HCT116 (cell line): ENCODE data around the gene ZNF793. TPM values are rescaled to one million over a fixed set of nuclear protein-coding genes. Genes with fewer than 3 reads are reported as not detected.

Experiments
- ATAC-seq: fragments of 200-7000 bp; cut with Tn5 transposase; 2 replicates; pipeline ENCODE4 v1.9.1; 2020; ENCODE audit warnings: mild to moderate bottlenecking, moderate library complexity
- BruUV-seq: library from RNA; stranded (reverse); fragments of 400-500 nt; replicated peaks from 2 replicates; lab custom pipeline; 2021; lab: Mats Ljungman, UMichigan
- CTCF ChIA-PET: fragments of 300-600 bp; sonication (Branson Sonifier 250); formaldehyde crosslinking; loops from one replicate; lab custom pipeline; 2021; ENCODE audit warnings: antibody characterized with exemption; lab: Charles Lee
- POLR2A ChIA-PET: fragments of 300-600, 350-600 bp; sonication (Branson Sonifier 250); formaldehyde crosslinking; loops from one replicate; lab custom pipeline; 2021; ENCODE audit warnings: antibody characterized with exemption; lab: Charles Lee
- RAD21 ChIA-PET, 2 experiments: fragments of 300-600 bp; sonication (Branson Sonifier 250); formaldehyde crosslinking; loops; one replicate each; lab custom pipeline; 2023; ENCODE audit warnings: low total read pairs in 2 of 2; ENCODE audit not compliant: uncharacterized antibody in 2 of 2, unreplicated experiment in 2 of 2, low non-redundant PET in 1 of 2; lab: Charles Lee
- DNase-seq: peaks from one replicate; pipeline ENCODE4 v3.0.0-alpha.2; 2010; ENCODE audit warnings: low read depth, low spot score
- H2AFZ ChIP-seq: fragments of 200-600 bp; shearing (Covaris generic), sonication (generic); 2 replicates; pipeline ENCODE4 v1.6.1; 2017; ENCODE audit warnings: low read depth, mixed run types, mixed read lengths, antibody characterized with exemption, low read length; ENCODE audit not compliant: poor library complexity, severe bottlenecking
- H3K27ac ChIP-seq: 2 replicates; pipeline ENCODE4 v1.5.1; 2012; ENCODE audit warnings: low read depth, low read length
- H3K27me3 ChIP-seq: fragments of 200-600 bp; sonication (generic); 2 replicates; pipeline ENCODE4 v1.6.1; 2016; ENCODE audit warnings: mixed run types, low read length, mixed read lengths; ENCODE audit not compliant: insufficient read depth
- H3K36me3 ChIP-seq, 2 experiments: fragments of 200-500 bp in 1 of 2; fragments of 200-600 bp in 1 of 2; sonication (Bioruptor generic) in 1 of 2; sonication (generic) in 1 of 2; 2 replicates each; pipeline versions ENCODE4 v1.5.1 to v1.6.1; 2014 to 2016; ENCODE audit warnings: low read length in 2 of 2, inconsistent platforms in 1 of 2, mixed read lengths in 1 of 2, mixed run types in 1 of 2; ENCODE audit not compliant: insufficient read depth in 2 of 2, control insufficient read depth in 1 of 2
- H3K4me1 ChIP-seq, 2 experiments: fragments of 200-600 bp in 1 of 2; sonication (generic) in 1 of 2; 2 replicates each; pipeline versions ENCODE4 v1.5.1 to v1.6.1; 2012 to 2017; ENCODE audit warnings: low read length in 2 of 2, inconsistent platforms in 1 of 2, mild to moderate bottlenecking in 1 of 2, mixed read lengths in 1 of 2, mixed run types in 1 of 2, moderate library complexity in 1 of 2; ENCODE audit not compliant: insufficient read depth in 2 of 2, control insufficient read depth in 1 of 2
- H3K4me2 ChIP-seq: fragments of 200-600 bp; sonication (generic); 2 replicates; pipeline ENCODE4 v1.6.1; 2017; ENCODE audit warnings: mixed run types, low read length, mixed read lengths
- H3K4me3 ChIP-seq, 2 experiments: fragments of 200-600 bp in 1 of 2; sonication (generic) in 1 of 2; replicated peaks in 1 of 2; 2 replicates each; pipeline ENCODE4 v1.5.1; 2011 to 2016; ENCODE audit warnings: low read length in 2 of 2, control low read depth in 1 of 2, low read depth in 1 of 2, mild to moderate bottlenecking in 1 of 2, mixed read lengths in 1 of 2, mixed run types in 1 of 2
- H3K79me2 ChIP-seq: fragments of 200-600 bp; sonication (generic); 2 replicates; pipeline ENCODE4 v1.6.1; 2017; ENCODE audit warnings: mild to moderate bottlenecking, mixed run types, low read length, moderate library complexity, mixed read lengths; ENCODE audit not compliant: insufficient read depth
- H3K9ac ChIP-seq: fragments of 200-600 bp; sonication (generic); 2 replicates; pipeline ENCODE4 v1.6.1; 2016; ENCODE audit warnings: low read length, mixed read lengths
- H3K9me2 ChIP-seq: fragments of 200-600 bp; sonication (generic), shearing (Covaris generic); 2 replicates; pipeline ENCODE4 v1.6.1; 2017; ENCODE audit warnings: mixed run types, mild to moderate bottlenecking, moderate library complexity; ENCODE audit not compliant: insufficient read depth
- H3K9me3 ChIP-seq, 2 experiments: fragments of 200-500 bp in 1 of 2; fragments of 200-600 bp in 1 of 2; sonication (Bioruptor generic) in 1 of 2; sonication (generic) in 1 of 2; 2 replicates each; pipeline ENCODE4 v1.6.1; 2014 to 2017; ENCODE audit warnings: low read length in 2 of 2, mixed read lengths in 2 of 2, inconsistent platforms in 1 of 2, low read depth in 1 of 2, mild to moderate bottlenecking in 1 of 2, mixed run types in 1 of 2, moderate library complexity in 1 of 2; ENCODE audit not compliant: control insufficient read depth in 1 of 2, insufficient read depth in 1 of 2
- H4K20me1 ChIP-seq: fragments of 200-600 bp; sonication (generic), shearing (Covaris generic); 2 replicates; pipeline ENCODE4 v1.6.1; 2017; ENCODE audit warnings: mixed run types, mild to moderate bottlenecking, moderate library complexity; ENCODE audit not compliant: insufficient read depth
- CBX3 ChIP-seq: IDR thresholded peaks from 2 replicates; pipeline ENCODE4 v1.6.1; 2012; ENCODE audit warnings: low read depth
- CEBPB ChIP-seq: IDR thresholded peaks from 2 replicates; pipeline ENCODE4 v1.6.1; 2012; ENCODE audit warnings: low read depth
- CTCF ChIP-seq, 3 experiments: fragments of 200-600 bp in 1 of 3; sonication (generic) in 1 of 3; IDR thresholded peaks in 2 of 3; conservative IDR thresholded peaks in 1 of 3; 2 replicates each; pipeline ENCODE4 v1.5.1; 2012 to 2017; ENCODE audit warnings: low read depth in 2 of 3, low read length in 2 of 3, antibody characterized with exemption in 1 of 3, borderline replicate concordance in 1 of 3, control low read depth in 1 of 3, mild to moderate bottlenecking in 1 of 3, mixed read lengths in 1 of 3, mixed run types in 1 of 3, moderate library complexity in 1 of 3; ENCODE audit not compliant: insufficient read depth in 1 of 3
- EGR1 ChIP-seq: IDR thresholded peaks from 2 replicates; pipeline ENCODE4 v1.6.1; 2012; ENCODE audit warnings: low read depth
- ELF1 ChIP-seq: IDR thresholded peaks from 2 replicates; pipeline ENCODE4 v1.6.1; 2012; ENCODE audit warnings: low read depth, borderline replicate concordance
- EZH2 ChIP-seq: fragments of 200-600 bp; sonication (generic); IDR thresholded peaks from 2 replicates; pipeline ENCODE4 v1.6.1; 2017; ENCODE audit warnings: antibody characterized with exemption, mixed run types
- EZH2phosphoT487 ChIP-seq: fragments of 200-600 bp; IDR thresholded peaks from 2 replicates; pipeline ENCODE4 v1.6.1; 2018; ENCODE audit warnings: antibody characterized with exemption, borderline replicate concordance
- FOSL1 ChIP-seq: IDR thresholded peaks from 2 replicates; pipeline ENCODE4 v1.6.1; 2012; ENCODE audit warnings: low read depth
- JUND ChIP-seq: IDR thresholded peaks from 2 replicates; pipeline ENCODE4 v1.6.1; 2012
- MAX ChIP-seq: IDR thresholded peaks from 2 replicates; pipeline ENCODE4 v1.6.1; 2012
- POLR2A ChIP-seq: IDR thresholded peaks from 2 replicates; pipeline ENCODE4 v1.7.0; 2011; ENCODE audit warnings: borderline replicate concordance; ENCODE audit not compliant: insufficient read depth, insufficient read length; ENCODE audit errors: extremely low read depth
- POLR2AphosphoS5 ChIP-seq: IDR thresholded peaks from 2 replicates; pipeline ENCODE4 v1.6.1; 2011; ENCODE audit warnings: mild to moderate bottlenecking, low read depth, low read length, moderate library complexity
- RAD21 ChIP-seq: IDR thresholded peaks from 2 replicates; pipeline ENCODE4 v1.6.1; 2012; ENCODE audit warnings: low read depth, mild to moderate bottlenecking
- REST ChIP-seq: IDR thresholded peaks from 2 replicates; pipeline ENCODE4 v1.6.1; 2012; ENCODE audit warnings: low read depth
- SIN3A ChIP-seq: IDR thresholded peaks from 2 replicates; pipeline ENCODE4 v1.6.1; 2012; ENCODE audit warnings: low read depth
- SP1 ChIP-seq: IDR thresholded peaks from 2 replicates; pipeline ENCODE4 v1.6.1; 2012; ENCODE audit warnings: low read depth
- SRF ChIP-seq: IDR thresholded peaks from 2 replicates; pipeline ENCODE4 v1.6.1; 2012; ENCODE audit warnings: low read depth
- TCF7L2 ChIP-seq: IDR thresholded peaks from 2 replicates; pipeline ENCODE4 v1.7.0; 2011; ENCODE audit warnings: borderline replicate concordance, inconsistent platforms; ENCODE audit not compliant: insufficient read depth, insufficient read length; ENCODE audit errors: extremely low read depth
- ZBTB33 ChIP-seq: IDR thresholded peaks from 2 replicates; pipeline ENCODE4 v1.6.1; 2011; ENCODE audit warnings: mild to moderate bottlenecking, low read length, moderate library complexity; ENCODE audit not compliant: insufficient replicate concordance; ENCODE audit errors: extremely low read depth
- ZFX ChIP-seq: fragments of 450-650 bp; IDR thresholded peaks from 2 replicates; pipeline ENCODE4 v1.6.1; 2017
- intact Hi-C: fragments of 100-400 bp; cut with micrococcal nuclease; formaldehyde crosslinking; loops from 2 replicates; pipeline ENCODE4 v1.10.0; 2022
- total RNA-seq: library from RNA; stranded (reverse); gene quantifications from one replicate; pipeline ENCODE4 v1.2.1, GENCODE V29; 2021; ENCODE audit not compliant: unreplicated experiment

ZNF793 gene
- total RNA-seq, 1 experiment from 2014 or later: not detected

GRCh38 chr19:37511821-37512220 is 5.1 kb downstream of the ZNF793 start:
- TF ChIP-seq JUND (no peak), MAX (no peak), RAD21 (no peak), FOSL1 (no peak), POLR2AphosphoS5 (no peak), EZH2phosphoT487 (no peak), CBX3 (no peak), EZH2 (no peak), ZBTB33 (no peak), ZFX (no peak), SRF (no peak), REST (no peak), SP1 (no peak), CEBPB (no peak), CTCF (IDR thresholded peaks at IDR 0.05 in 2 of 3, conservative IDR thresholded peaks at IDR 0.05 in 1 of 3; ENCODE audit: borderline replicate concordance in 1 of 3, insufficient read depth in 1 of 3, low read depth in 2 of 3, low read length in 2 of 3) (no peak), POLR2A (no peak), ELF1 (no peak), EGR1 (no peak), TCF7L2 (no peak), SIN3A (no peak)
- H3K4me2 ChIP-seq: no peak overlapping the region
- CTCF ChIA-PET: no interaction called here
- H3K9me3 ChIP-seq: peaks cover 0 to 27% of the 10 kb centered on the region in 2 experiments; a peak in 2 of 4 replicates
- H3K27me3 ChIP-seq: no peaks in the 10 kb centered on the region
- RAD21 ChIA-PET: no interaction called here
- no peaks in the 10 kb centered on the region for H3K79me2 ChIP-seq
- DNase-seq (no peak), ATAC-seq (no peak)
- no peak overlapping the region for H3K9ac ChIP-seq
- H3K27ac ChIP-seq: no peak overlapping the region
- no peak overlapping the region for H3K4me3 ChIP-seq
- no TSS peak for BruUV-seq
- H4K20me1 ChIP-seq: no peaks in the 10 kb centered on the region
- intact Hi-C loops: no loop called here
- H3K4me1 ChIP-seq: no peaks in the 10 kb centered on the region
- POLR2A ChIA-PET: no interaction called here
- no peaks in the 10 kb centered on the region for H3K9me2 ChIP-seq
- no peaks in the 10 kb centered on the region for H3K36me3 ChIP-seq
- no peak overlapping the region for H2AFZ ChIP-seq
